ENCODE measurements around the gene R3HCC1L.

R3HCC1L gene

DNA sequence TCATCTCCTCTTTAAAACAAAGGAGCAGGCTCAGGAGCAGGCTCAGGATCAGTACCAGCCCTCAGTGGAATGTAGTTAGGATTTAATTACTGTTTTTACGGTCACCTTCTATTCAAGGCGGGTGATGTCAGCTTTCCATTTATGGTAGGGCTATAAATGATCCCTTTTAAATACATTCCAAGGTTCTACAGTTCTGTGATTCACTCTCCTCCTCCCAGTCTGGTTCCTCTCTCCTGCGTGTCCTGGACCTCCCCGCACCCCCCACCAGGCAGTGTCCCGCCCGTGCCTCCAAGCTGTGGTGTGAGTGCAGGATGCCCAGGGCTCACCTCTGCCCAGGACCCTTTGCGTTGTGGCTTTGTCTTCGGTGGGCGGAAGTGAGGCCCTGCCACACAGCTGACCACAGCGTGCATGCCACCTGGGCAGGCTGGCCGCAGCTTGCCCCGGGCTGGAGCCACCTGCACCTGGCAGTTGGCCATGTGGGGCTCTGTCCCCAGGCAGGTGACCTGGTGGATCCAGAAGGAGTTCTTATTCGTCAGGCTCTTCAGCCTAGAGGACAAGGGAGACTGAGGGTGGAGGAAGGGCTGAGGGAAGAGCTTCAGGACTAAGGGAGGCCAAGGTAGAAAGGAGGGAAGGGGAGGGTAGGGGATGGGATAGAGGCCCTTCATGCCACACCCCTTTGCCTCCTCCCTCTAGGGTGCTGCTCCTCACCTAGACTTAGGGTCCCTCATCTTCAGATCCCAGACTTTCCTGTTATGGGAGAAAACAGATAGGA, 124.4 kb downstream of the R3HCC1L start:
- Histone ChIP-seq H3K36me3 (ENCODE audit: control insufficient read depth, insufficient read depth, low read length) (no peaks in the 10 kb centered on the region), H3K4me1 (ENCODE audit: control insufficient read depth, insufficient read depth, low read length) (no peaks in the 10 kb centered on the region; the same call in 1 of the 2 replicates), H3K27me3 (ENCODE audit: control insufficient read depth, insufficient read depth, low read length) (no peaks in the 10 kb centered on the region), H3K9ac (ENCODE audit: low read length) (no peak overlapping the region), H3K9me3 (ENCODE audit: control insufficient read depth, insufficient read depth, low read depth, low read length) (no peaks in the 10 kb centered on the region), H3K4me3 (ENCODE audit: low read depth, low read length) (no peak overlapping the region), H3K27ac (ENCODE audit: low read depth, low read length) (no peak overlapping the region)

GRCh38 chr10:98259606-98260315, 125.3 kb downstream of the R3HCC1L start:
- no peak overlapping the region for H3K9ac ChIP-seq (ENCODE audit: low read length)
- no peaks in the 10 kb centered on the region; the same call in 1 of the 2 replicates for H3K4me1 ChIP-seq (ENCODE audit: control insufficient read depth, insufficient read depth, low read length)
- no peaks in the 10 kb centered on the region for H3K36me3 ChIP-seq (ENCODE audit: control insufficient read depth, insufficient read depth, low read length)
- no peaks in the 10 kb centered on the region for H3K9me3 ChIP-seq (ENCODE audit: control insufficient read depth, insufficient read depth, low read depth, low read length)
- no peak overlapping the region for H3K4me3 ChIP-seq (ENCODE audit: low read depth, low read length)
- H3K27me3 ChIP-seq (ENCODE audit: control insufficient read depth, insufficient read depth, low read length), result no peaks in the 10 kb centered on the region
- H3K27ac ChIP-seq (ENCODE audit: low read depth, low read length), result no peak overlapping the region

DNA sequence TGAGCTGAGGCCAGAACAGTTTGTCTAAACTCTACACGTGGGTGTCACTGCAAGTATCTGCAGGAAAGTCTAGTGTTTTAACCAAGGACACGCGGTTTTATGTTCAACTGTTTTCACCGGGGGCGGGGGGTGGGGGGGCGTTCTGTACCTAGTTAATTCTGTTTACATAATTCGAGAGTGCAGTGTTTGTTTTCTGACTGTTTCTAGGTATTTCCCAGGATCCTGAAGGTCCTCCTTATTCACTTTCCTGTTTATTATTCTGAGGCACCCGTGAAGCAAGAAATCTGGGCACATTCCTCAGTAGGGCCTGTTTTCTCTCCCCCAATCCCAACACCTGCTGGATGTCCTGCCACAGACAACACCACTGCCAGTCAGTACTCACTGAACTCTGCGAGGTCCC, 125.9 kb downstream of the R3HCC1L start:
- Histone ChIP-seq H3K4me3 (ENCODE audit: low read depth, low read length) (no peak overlapping the region), H3K4me1 (ENCODE audit: control insufficient read depth, insufficient read depth, low read length) (no peaks in the 10 kb centered on the region; the same call in 1 of the 2 replicates), H3K36me3 (ENCODE audit: control insufficient read depth, insufficient read depth, low read length) (no peaks in the 10 kb centered on the region), H3K27me3 (ENCODE audit: control insufficient read depth, insufficient read depth, low read length) (no peaks in the 10 kb centered on the region), H3K9ac (ENCODE audit: low read length) (no peak overlapping the region), H3K27ac (ENCODE audit: low read depth, low read length) (no peak overlapping the region), H3K9me3 (ENCODE audit: control insufficient read depth, insufficient read depth, low read depth, low read length) (no peaks in the 10 kb centered on the region)

DNA sequence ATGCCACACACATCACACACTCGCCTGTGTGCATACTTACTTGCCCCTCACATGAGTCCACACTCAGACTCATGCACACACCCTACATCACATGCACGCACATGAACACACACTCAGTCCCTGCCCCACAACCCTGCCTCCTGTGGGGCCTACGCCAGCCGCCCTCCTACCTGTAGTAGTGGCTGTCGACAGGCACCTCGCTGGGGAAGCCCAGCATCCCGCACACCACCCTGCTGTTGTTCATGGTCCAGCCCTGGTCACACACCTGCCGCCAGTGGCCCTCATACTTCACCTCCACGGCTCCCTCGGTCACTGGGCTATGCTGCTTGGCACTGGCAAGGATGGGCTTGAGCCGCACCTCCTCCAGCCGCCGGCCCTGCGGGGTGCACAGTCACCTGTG, 126.3 kb downstream of the R3HCC1L start:
- H3K4me1 ChIP-seq (ENCODE audit: control insufficient read depth, insufficient read depth, low read length), result peaks cover 4% of the 10 kb centered on the region; the same call in 1 of the 2 replicates
- no peak overlapping the region for H3K4me3 ChIP-seq (ENCODE audit: low read depth, low read length)
- no peak overlapping the region for H3K27ac ChIP-seq (ENCODE audit: low read depth, low read length)
- H3K9ac ChIP-seq (ENCODE audit: low read length), result no peak overlapping the region
- H3K36me3 ChIP-seq (ENCODE audit: control insufficient read depth, insufficient read depth, low read length), result no peaks in the 10 kb centered on the region
- H3K27me3 ChIP-seq (ENCODE audit: control insufficient read depth, insufficient read depth, low read length), result no peaks in the 10 kb centered on the region
- no peaks in the 10 kb centered on the region for H3K9me3 ChIP-seq (ENCODE audit: control insufficient read depth, insufficient read depth, low read depth, low read length)

DNA sequence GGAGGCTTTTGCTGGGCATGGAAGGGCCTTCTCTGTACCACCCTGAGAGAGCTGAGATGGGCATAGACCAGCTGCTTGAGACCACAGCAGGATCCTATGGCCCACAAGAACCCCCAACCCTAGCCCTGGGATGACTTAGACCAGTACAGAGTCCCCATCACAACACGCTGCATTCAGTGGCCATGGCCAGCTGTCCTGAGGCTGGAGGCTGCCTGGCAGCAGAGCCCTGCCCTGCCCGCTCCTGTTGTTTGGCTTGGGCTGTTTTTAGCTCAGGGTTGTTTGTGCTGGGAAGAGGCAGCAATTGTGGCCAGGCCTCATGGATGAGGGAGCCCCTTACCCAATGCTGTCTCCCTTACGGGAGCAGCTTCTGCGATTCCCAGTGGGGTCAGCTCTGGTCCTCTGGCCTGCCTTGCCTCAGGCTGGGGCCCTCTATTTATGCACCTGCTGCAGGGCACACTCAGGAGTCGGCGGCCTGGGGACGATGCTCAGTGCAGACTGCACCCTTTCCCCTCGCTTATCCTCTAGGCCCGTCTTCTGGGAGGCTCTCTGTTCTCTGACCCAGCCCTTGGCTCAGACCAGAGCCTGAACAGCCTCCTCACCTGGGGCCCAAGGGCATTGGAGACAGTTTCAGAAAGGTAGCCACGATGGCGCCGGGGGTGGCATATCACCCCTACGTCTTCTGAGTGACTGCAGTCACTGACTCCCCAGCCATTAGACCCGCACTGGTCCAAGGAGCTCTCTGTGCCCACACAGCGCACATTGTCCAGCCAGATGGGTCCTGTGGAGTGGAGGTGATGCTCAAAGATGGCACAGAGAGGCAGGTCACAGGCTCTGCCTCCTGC, 127.2 kb downstream of the R3HCC1L start:
- H3K36me3 ChIP-seq (ENCODE audit: control insufficient read depth, insufficient read depth, low read length), result no peaks in the 10 kb centered on the region
- H3K27ac ChIP-seq (ENCODE audit: low read depth, low read length), result no peak overlapping the region
- no peaks in the 10 kb centered on the region for H3K27me3 ChIP-seq (ENCODE audit: control insufficient read depth, insufficient read depth, low read length)
- no peak overlapping the region for H3K9ac ChIP-seq (ENCODE audit: low read length)
- no peaks in the 10 kb centered on the region for H3K9me3 ChIP-seq (ENCODE audit: control insufficient read depth, insufficient read depth, low read depth, low read length)
- no peak overlapping the region for H3K4me3 ChIP-seq (ENCODE audit: low read depth, low read length)
- peaks cover 12% of the 10 kb centered on the region; the same call in 1 of the 2 replicates for H3K4me1 ChIP-seq (ENCODE audit: control insufficient read depth, insufficient read depth, low read length)

DNA sequence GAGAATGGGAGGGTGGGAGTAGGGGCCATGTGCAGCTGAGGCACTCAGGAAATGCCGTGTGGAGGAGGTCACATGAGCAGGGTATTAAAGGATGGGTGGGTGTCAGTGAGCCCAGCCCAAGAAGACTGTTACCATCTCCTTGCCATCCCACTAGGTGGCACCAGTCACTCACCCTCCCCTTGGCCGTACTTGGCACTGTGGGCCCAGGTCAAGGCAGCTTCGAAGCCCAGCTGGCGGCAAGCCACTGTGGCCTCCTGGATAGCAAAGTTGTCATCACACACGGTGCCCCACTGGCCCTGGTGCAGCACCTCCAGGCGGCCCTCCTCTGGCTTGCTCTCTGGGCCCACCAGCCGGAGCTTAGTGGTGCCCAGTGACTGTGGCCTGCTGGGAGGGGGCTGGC, 128.1 kb downstream of the R3HCC1L start:
- H3K4me1 ChIP-seq (ENCODE audit: control insufficient read depth, insufficient read depth, low read length), result peaks cover 20% of the 10 kb centered on the region
- H3K9me3 ChIP-seq (ENCODE audit: control insufficient read depth, insufficient read depth, low read depth, low read length), result no peaks in the 10 kb centered on the region

DNA sequence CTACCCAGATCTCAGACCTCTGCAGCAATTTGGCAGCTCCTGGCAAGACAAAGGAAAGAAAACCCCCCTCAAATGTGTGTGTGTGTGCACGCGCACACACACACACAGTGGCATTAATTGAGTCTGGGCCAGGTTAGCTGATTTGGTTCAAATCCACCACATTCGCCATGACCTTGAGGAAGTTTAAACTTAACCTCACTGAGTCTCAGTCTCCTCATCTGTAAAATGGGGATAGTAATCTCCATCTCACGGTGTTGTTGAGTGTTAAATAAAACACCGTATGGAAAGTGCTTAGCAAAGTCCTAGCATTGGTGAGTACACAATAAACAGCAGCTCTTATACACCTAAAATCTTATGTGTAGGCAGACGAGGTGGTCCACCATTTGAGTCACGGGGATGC, 128.6 kb downstream of the R3HCC1L start:
- Histone ChIP-seq H3K36me3 (ENCODE audit: control insufficient read depth, insufficient read depth, low read length) (no peaks in the 10 kb centered on the region), H3K9ac (ENCODE audit: low read length) (no peak overlapping the region), H3K9me3 (ENCODE audit: control insufficient read depth, insufficient read depth, low read depth, low read length) (no peaks in the 10 kb centered on the region), H3K4me1 (ENCODE audit: control insufficient read depth, insufficient read depth, low read length) (peaks cover 23% of the 10 kb centered on the region), H3K27ac (ENCODE audit: low read depth, low read length) (no peak overlapping the region), H3K27me3 (ENCODE audit: control insufficient read depth, insufficient read depth, low read length) (peaks cover 7% of the 10 kb centered on the region; the same call in 1 of the 2 replicates), H3K4me3 (ENCODE audit: low read depth, low read length) (no peak overlapping the region)

More for the DNA sequence above, 128.1 kb downstream of the R3HCC1L start:
- H3K9ac ChIP-seq (ENCODE audit: low read length), result no peak overlapping the region
- H3K36me3 ChIP-seq (ENCODE audit: control insufficient read depth, insufficient read depth, low read length), result no peaks in the 10 kb centered on the region
- peaks cover 4% of the 10 kb centered on the region; the same call in 1 of the 2 replicates for H3K27me3 ChIP-seq (ENCODE audit: control insufficient read depth, insufficient read depth, low read length)
- H3K4me3 ChIP-seq (ENCODE audit: low read depth, low read length), result no peak overlapping the region
- no peak overlapping the region for H3K27ac ChIP-seq (ENCODE audit: low read depth, low read length)

DNA sequence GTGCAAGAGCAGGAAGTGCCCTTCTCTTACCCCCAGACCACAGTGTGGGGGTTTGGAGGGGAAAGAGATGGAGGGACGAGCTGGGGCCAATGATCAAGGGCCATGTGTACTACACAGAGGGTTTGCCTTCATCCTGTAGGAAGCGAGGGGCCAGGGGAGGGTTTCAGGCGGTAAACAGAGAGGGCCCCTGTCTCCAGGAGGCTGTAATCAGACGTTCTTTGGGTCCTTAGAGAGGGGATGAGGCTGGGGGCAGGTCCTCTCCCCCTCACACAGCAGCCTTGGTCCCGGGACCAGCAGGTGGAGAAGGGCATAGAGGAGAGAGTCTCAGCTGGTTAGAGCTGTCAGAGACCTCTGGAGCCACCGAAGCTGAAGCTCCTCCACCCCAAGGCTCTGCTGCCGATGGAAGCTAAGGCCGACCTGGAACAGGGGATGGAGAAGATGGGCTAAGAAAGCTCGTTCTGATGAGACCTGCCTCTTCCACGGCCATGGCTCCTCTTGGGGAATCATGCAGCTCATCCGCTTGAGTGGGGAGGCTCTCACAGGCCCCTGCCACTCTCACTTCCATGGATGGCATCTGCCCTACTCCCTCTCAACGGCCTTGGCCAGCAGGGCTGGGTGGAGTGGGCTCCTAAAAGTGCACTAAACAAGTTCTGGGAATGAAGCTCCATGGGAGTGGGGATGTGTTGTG, 130.1 kb downstream of the R3HCC1L start:
- no peaks in the 10 kb centered on the region for H3K36me3 ChIP-seq (ENCODE audit: control insufficient read depth, insufficient read depth, low read length)
- H3K27ac ChIP-seq (ENCODE audit: low read depth, low read length), result no peak overlapping the region
- H3K4me3 ChIP-seq (ENCODE audit: low read depth, low read length), result no peak overlapping the region
- no peaks in the 10 kb centered on the region for H3K9me3 ChIP-seq (ENCODE audit: control insufficient read depth, insufficient read depth, low read depth, low read length)
- peaks cover 10% of the 10 kb centered on the region; the same call in 1 of the 2 replicates for H3K27me3 ChIP-seq (ENCODE audit: control insufficient read depth, insufficient read depth, low read length)
- H3K9ac ChIP-seq (ENCODE audit: low read length), result no peak overlapping the region
- peaks cover 31% of the 10 kb centered on the region for H3K4me1 ChIP-seq (ENCODE audit: control insufficient read depth, insufficient read depth, low read length)

- peaks cover 42% of the 10 kb centered on the region for H3K4me1 ChIP-seq (ENCODE audit: control insufficient read depth, insufficient read depth, low read length)
- peaks cover 10% of the 10 kb centered on the region; the same call in 1 of the 2 replicates for H3K27me3 ChIP-seq (ENCODE audit: control insufficient read depth, insufficient read depth, low read length)
- H3K9ac ChIP-seq (ENCODE audit: low read length), result no peak overlapping the region
- H3K36me3 ChIP-seq (ENCODE audit: control insufficient read depth, insufficient read depth, low read length), result no peaks in the 10 kb centered on the region
- H3K4me3 ChIP-seq (ENCODE audit: low read depth, low read length), result no peak overlapping the region
- no peaks in the 10 kb centered on the region for H3K9me3 ChIP-seq (ENCODE audit: control insufficient read depth, insufficient read depth, low read depth, low read length)
- no peak overlapping the region for H3K27ac ChIP-seq (ENCODE audit: low read depth, low read length)
Observed at GRCh38 chr10:98265403-98266378, 131.2 kb downstream of the R3HCC1L start.
